ENCODE results near the gene TBP.

GRCh38 chr6:170584181-170584953 lies 30.2 kb downstream of the TBP start, which contains the start of gene PDCD2:
- peak; percentile 94 for TF ChIP-seq POLR2A (IDR thresholded peaks at IDR 0.05; ENCODE audit: low read length)
- no peak for TF ChIP-seq GATA1 (IDR thresholded peaks at IDR 0.05; ENCODE audit: low read depth, low read length)

All from erythroblast (primary cell).